Measurements from ENCODE around the gene EDRF1.
"Not testable (repeated sequence)": the region's sequence is repeated elsewhere in the genome, so short reads cannot be mapped to it uniquely, and the experiment has no call there.

EDRF1 gene

GRCh38 chr10:125709553-125710474 lies 9.7 kb upstream of the EDRF1 start:
- DNase-seq, result no peak

DNA sequence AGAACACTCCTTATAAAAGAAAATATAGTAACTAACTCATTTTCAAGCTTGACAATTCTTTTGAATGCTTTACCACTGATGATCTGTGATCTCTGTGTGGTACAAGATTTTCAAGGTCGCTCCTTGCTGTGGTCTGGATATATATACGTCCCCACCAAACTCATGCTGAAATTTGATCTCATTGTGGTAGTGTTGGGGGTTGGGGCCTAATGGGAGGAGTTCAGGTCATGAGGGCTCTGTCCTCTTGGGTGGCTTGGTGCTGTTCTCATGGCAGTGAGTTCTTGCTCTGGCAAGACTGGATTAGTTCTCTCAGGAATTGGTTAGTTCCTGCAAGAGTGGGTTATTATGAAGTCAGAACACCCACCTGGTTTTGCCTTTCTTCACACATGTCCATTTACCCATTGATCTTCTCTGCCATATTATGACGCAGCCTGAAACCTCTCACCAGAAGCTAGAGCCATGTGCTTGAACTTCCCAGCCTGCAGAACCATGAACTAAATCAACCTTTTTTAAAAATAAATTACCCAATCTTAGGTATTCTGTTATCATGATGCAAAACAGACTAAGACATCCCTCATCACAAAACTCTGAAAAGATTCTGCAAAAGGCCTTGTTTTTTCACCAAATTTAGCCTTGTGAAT lies 8.3 kb upstream of the EDRF1 start:
- no peak for DNase-seq

DNA sequence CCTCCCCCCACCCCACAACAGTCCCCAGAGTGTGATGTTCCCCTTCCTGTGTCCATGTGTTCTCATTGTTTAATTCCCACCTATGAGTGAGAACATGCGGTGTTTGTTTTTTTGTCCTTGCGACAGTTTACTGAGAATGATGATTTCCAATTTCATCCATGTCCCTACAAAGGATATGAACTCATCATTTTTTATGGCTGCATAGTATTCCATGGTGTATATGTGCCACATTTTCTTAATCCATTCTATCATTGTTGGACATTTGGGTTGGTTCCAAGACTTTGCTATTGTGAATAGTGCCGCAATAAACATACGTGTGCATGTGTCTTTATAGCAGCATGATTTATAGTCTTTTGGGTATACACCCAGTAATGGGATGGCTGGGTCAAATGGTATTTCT lies 4.8 kb upstream of the EDRF1 start:
- not testable (repeated sequence) for DNase-seq

- no peak for DNase-seq
These were observed 483 bp downstream of the EDRF1 start for GRCh38 chr10:125720002-125720382.

GRCh38 chr10:125721035-125721434 lies 1.5 kb downstream of the EDRF1 start:
- no peak for DNase-seq

DNA sequence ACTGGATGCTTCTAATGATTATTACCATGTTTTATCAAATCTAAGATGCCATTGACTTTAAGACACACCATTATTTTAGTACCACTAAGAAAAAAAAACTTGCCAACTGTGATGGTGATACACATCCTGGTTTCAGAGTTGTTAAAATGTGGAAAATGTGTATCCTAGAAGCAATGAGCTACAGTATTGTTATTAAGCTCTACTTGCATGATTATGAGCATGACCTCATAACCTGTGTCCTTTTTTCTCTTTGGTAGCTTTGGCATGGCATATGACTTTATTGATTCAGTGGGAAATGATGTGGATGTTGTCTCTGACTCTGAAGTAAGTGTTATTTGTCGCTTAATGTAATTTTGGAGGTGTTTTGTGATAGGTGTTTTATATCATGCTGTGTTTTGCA lies 3.3 kb downstream of the EDRF1 start:
- DNase-seq, result no peak

DNA sequence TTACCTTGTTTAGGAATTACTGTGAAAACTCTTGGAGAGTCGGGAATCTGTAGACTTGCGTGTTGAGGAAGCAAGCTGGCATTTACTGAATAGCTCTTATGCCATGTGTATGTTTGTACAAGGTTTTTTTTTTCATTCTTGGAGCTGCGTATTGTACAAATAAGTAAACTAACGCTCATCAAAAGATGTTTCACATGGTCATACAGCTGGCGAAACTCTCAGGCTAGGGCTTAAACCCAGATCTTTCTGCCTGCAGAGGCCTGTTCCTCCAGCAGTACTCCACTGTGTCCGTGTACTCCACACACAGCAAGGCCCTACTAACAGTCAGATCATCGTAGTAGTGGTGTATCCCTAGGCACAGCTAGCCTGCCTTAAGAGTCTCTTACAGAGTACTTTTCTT lies 7.4 kb downstream of the EDRF1 start:
- no peak for DNase-seq

GRCh38 chr10:125727436-125727835 lies 7.9 kb downstream of the EDRF1 start:
- DNase-seq, result no peak

- DNase-seq, result no peak
These were observed 14.6 kb downstream of the EDRF1 start for GRCh38 chr10:125734148-125734547.

DNA sequence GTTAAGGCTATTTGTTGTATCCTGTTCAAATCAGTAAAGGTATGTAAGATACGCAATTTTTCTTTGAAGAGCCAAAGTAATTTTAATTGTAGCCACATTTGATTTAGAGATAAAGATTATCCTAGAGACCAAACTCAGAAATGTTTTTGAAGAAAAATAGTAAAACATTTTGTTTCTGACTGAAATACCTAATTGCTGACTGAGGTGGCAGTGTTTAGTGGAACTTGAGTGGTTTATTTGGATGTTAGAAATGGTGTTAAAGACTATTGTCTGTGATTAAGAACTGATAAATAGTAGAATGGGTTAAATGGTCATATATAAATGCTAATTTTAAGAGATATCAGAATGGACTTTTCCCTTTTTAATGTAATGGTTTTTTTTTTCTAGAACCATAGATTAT lies 15.3 kb downstream of the EDRF1 start:
- no peak for DNase-seq

DNA sequence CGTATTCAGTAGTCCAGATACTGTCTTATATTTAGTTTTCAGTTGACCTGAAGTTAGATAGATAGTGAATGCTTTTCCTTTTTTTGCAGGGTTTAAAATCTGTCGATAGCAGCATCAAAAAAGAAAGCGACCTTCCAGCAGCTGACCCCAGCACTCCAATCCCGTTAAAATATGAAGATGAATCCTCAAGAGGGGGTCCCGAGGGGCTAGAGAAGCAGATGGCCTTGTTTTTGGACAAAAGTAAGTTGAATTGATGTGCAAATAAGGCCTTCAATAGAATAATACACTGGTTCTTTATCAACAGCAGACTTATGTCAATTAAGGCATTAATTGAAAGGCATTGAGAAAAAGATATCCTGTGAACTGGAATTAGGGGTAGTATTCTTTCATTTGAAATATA lies 18.7 kb downstream of the EDRF1 start:
- no peak for DNase-seq

DNA sequence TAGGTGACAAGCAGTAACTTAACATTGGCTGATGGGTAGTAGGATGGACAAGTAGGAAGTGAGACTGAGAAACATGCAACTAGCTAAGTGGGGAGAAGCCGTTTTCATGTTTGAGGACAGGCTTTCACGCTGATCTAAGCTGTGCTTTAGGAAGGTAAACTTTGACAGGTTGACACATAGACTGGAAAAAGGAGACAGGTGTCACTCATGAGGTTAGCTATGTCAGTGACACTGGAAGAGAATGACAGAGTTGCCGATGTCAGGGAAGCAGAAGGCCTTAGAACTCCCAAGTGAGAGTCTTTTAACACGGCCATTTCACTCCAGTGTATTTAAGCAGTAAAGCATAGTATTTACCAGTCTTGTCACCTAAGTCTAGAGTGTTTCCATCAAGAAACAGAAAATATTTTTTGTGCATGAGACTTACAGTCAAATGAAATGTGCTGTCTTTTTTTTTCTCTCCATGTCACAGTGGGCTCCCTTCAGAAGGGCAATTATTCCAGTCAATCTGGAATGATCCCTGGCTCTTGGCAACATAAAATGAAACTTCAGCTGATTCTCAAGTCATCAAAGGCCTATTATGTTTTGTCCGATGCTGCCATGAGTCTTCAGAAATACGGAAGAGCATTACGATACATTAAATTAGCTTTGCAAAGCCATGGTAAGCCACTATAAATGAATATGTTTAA lies 20.6 kb downstream of the EDRF1 start:
- no peak for DNase-seq

GRCh38 chr10:125742465-125742864 lies 23.0 kb downstream of the EDRF1 start:
- DNase-seq, result no peak

GRCh38 chr10:125744909-125745308 lies 25.4 kb downstream of the EDRF1 start:
- DNase-seq, result no peak

DNA sequence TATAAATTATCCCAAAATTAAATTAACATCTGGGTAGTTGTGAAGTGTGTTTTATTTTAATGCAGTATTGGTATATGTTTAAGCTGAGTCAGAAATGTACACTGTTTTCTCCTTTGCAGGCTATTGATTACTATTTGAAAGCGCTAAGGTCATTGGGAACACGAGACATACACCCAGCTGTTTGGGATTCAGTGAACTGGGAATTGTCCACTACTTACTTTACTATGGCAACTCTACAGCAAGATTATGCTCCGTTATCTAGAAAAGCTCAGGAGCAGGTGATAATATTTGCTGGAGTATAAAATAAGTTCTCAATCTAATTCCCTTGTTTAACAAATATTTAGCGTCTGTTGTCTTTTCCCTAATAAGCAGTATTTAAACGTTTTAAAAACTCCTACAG lies 27.9 kb downstream of the EDRF1 start:
- DNase-seq, result no peak

DNA sequence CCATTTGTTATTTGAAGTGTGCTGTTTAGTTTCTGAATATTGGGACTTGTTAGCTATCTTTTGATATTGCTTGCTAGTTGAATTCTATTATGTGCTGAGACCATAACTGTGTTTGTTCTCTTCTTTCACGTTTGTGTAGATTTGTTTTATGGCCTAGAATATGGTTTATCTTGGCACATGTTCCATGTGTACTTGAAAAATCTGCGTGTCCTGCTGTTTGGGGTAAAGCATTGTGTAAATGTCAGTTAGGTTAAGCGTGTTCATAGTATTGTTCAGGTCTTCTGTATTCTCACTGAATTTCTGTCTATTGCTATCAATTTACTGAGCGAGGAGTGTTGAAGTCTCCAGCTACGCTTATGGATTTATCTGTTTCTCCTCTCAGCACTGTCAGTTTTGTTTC lies 36.7 kb downstream of the EDRF1 start:
- no peak for DNase-seq

DNA sequence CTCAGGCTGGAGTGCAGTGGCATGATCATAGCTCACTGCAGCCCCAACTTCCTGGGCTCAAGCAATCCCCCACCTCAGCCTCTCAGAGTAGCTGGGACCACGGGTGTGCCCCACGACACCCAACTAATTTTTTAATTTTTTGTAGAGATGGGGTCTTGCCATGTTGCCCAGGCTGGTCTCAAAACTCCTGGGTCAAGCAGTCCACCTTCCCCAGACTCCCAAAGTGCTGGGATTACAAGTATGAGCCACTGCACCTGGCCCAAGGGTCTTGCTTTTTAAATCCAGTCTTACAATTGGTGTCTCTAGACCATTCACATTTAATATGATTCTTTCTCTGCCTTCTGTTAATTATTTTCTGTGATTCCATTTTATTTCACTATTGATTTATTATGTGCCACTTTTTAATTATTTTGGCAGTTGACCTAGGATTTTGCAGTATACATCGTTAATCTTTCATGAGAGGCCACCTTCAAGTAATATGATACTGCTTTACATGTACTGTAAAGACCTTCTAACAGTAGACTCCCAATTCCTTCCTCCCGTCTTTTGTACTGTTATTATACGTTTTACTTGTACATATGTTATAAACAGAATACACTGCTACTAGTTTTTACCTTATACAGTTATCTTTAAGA lies 37.5 kb downstream of the EDRF1 start:
- DNase-seq, result no peak

GRCh38 chr10:125757742-125758141 lies 38.2 kb downstream of the EDRF1 start:
- no peak for DNase-seq

DNA sequence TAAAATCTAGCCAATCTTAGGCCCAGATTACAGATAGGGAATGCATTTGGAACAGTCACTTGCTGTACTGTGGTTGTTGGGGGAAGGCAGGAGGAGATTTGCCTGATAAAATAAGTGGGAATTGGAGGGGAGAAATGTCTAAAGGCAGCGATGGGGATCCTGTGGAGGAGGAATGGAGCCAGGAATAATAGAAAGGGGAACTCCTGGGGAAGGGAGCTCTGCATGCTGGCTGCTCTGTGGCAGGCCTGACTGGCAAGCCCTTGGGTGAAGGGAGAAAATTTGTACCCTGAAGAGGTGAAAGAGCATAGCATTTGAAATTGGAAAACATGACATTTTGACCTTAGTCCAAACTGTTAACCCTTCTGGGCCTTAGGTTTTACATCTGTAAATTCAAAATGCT lies 42.5 kb downstream of the EDRF1 start:
- no peak for DNase-seq

GRCh38 chr10:125762692-125763648 lies 43.5 kb downstream of the EDRF1 start:
- no peak for DNase-seq

DNA sequence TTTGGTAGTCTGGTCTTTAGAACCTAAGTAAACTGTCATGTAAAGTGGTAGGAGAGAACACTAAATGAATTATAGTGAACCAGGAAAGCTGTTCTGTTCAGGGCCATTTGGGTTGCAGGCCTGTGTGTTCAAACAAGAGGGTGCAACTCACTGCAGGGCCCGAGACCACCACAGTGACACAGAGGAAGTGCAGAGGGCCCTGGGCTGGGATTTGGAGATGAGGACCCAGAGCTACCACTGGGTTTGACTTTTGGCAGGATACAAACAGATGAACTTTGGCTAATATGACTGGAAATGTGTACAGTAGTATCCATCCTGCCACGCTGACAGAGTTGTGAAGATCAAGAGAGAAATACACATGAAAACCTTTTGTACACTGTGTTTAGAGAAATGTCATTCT lies 46.3 kb downstream of the EDRF1 start:
- no peak for DNase-seq

- DNase-seq, result no peak
These were observed 47.0 kb downstream of the EDRF1 start for GRCh38 chr10:125766511-125766910.
